Amygdala (tissue), 56 donors: ENCODE measurements around the gene HEBP2.
A peak's percentile ranks its signal among the peaks of the same experiment; 100 is the strongest.

Experiments
- DNase-seq, 56 donors: peaks; one replicate each; lab custom pipeline; 2025; lab: John Stamatoyannopoulos, UW

Gene HEBP2

GRCh38 chr6:138396709-138397108, 7.3 kb upstream of the HEBP2 start:
- DNase-seq, result no peak

- DNase-seq, result no peak
These were observed 6.6 kb upstream of the HEBP2 start for GRCh38 chr6:138397128-138398122.

- no peak for DNase-seq
These were observed 3.7 kb upstream of the HEBP2 start for GRCh38 chr6:138400326-138400725.

GRCh38 chr6:138401960-138402837, 1.8 kb upstream of the HEBP2 start:
- no peak for DNase-seq

GRCh38 chr6:138402838-138403187, 1.2 kb upstream of the HEBP2 start:
- no peak for DNase-seq

GRCh38 chr6:138403324-138403800, 661 bp upstream of the HEBP2 start:
- peak in 14 of 56 donors; percentile 6 to 44 (median 12) for DNase-seq

- DNase-seq, result peak in 11 of 56 donors; percentile 6 to 42 (median 29)
These were observed 779 bp downstream of the HEBP2 start for GRCh38 chr6:138404666-138405337.

GRCh38 chr6:138405816-138406413, 1.9 kb downstream of the HEBP2 start:
- DNase-seq, result no peak

GRCh38 chr6:138406443-138406842, 2.4 kb downstream of the HEBP2 start:
- no peak for DNase-seq

- DNase-seq, result no peak
These were observed 6.2 kb downstream of the HEBP2 start for GRCh38 chr6:138410048-138410735.

- no peak for DNase-seq
These were observed 7.2 kb downstream of the HEBP2 start for GRCh38 chr6:138410972-138411880.

- peak in 11 of 56 donors; percentile 5 to 51 (median 24) for DNase-seq
These were observed 11.1 kb downstream of the HEBP2 start for GRCh38 chr6:138415125-138415524.

- no peak for DNase-seq
These were observed 12.2 kb downstream of the HEBP2 start for GRCh38 chr6:138416206-138416605.

GRCh38 chr6:138417493-138418117, 13.6 kb downstream of the HEBP2 start:
- no peak for DNase-seq

GRCh38 chr6:138418118-138418742, 14.2 kb downstream of the HEBP2 start:
- no peak for DNase-seq

- DNase-seq, result no peak
These were observed 15.7 kb downstream of the HEBP2 start for GRCh38 chr6:138419766-138420165.

GRCh38 chr6:138420356-138420755, 16.3 kb downstream of the HEBP2 start:
- no peak for DNase-seq
